GM12875 (cell line): ENCODE data around the gene TRPM7.
"Not testable (repeated sequence)": the region's sequence is repeated elsewhere in the genome, so short reads cannot be mapped to it uniquely, and the experiment has no call there.

Source experiments
- H3K4me3 ChIP-seq: one replicate; pipeline ENCODE4 v1.5.1; 2011; ENCODE audit warnings: low read depth, low read length, control low read depth
- TF ChIP-seq, protein P1 (sequence below): IDR thresholded peaks from 2 replicates; pipeline ENCODE4 v1.5.1; 2011; ENCODE audit warnings: low read depth, mild to moderate bottlenecking, control low read depth, inconsistent platforms, low read length, moderate library complexity, borderline replicate concordance; ENCODE audit not compliant: insufficient read depth

Gene TRPM7

DNA sequence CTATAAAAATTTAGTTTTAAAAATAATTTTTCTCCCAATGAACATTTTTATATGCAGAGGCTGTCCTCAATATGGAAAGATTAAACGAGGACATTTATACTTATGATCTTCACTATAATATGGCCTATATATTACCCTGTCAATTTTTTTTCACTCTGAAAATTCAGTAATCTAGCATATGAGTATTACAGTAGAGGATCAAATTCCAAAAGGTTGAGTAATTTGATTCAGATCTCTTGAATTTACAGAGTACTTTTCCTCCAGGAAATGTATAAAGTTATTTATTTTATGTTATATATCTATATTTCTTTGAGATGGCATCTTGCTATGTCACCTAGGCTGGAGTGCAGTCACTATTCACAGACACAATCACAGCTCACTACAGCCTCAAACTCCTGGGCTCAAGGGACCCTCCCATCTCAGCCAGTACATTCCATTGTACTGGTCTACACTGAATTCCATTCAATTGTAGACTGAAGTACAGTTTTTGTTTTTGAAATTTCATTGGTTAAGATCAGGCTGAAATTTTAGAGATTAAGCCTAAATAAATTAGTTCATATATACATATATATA lies 16.3 kb upstream of the TRPM7 start:
- TF ChIP-seq, protein P1, sequence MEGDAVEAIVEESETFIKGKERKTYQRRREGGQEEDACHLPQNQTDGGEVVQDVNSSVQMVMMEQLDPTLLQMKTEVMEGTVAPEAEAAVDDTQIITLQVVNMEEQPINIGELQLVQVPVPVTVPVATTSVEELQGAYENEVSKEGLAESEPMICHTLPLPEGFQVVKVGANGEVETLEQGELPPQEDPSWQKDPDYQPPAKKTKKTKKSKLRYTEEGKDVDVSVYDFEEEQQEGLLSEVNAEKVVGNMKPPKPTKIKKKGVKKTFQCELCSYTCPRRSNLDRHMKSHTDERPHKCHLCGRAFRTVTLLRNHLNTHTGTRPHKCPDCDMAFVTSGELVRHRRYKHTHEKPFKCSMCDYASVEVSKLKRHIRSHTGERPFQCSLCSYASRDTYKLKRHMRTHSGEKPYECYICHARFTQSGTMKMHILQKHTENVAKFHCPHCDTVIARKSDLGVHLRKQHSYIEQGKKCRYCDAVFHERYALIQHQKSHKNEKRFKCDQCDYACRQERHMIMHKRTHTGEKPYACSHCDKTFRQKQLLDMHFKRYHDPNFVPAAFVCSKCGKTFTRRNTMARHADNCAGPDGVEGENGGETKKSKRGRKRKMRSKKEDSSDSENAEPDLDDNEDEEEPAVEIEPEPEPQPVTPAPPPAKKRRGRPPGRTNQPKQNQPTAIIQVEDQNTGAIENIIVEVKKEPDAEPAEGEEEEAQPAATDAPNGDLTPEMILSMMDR: no peak
- no peak overlapping the region for H3K4me3 ChIP-seq

GRCh38 chr15:50698101-50698500 lies 11.5 kb upstream of the TRPM7 start:
- TF ChIP-seq, protein P1: no peak

GRCh38 chr15:50697109-50697797 lies 10.7 kb upstream of the TRPM7 start:
- H3K4me3 ChIP-seq: no peak overlapping the region
- TF ChIP-seq, protein P1: no peak

More at GRCh38 chr15:50698101-50698500, 11.5 kb upstream of the TRPM7 start:
- H3K4me3 ChIP-seq: no peak overlapping the region

DNA sequence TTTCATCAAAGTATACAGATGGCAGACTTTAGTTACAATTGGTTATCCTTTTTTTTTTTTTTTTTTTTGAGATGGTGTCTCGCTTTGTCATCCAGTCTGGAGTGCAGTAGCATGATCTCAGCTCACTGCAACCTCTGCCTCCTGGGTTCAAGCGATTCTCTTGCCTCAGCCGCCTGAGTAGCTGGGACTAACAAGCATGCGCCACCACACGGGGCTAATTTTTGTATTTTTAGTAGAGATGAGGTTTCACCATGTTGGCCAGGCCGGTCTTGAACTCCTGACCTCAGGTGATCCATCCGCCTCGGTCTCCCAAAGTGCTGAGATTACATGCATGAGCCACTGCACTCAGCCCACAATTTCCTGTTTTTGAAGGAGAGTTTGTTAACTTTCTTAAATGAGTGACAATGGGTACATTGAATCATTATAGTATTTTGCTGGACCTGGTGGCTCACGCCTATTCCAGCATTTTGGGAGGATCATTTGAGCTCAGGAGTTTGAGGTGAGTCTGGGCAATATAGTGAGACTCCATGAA lies 8.1 kb upstream of the TRPM7 start:
- H3K4me3 ChIP-seq: not testable (repeated sequence)

DNA sequence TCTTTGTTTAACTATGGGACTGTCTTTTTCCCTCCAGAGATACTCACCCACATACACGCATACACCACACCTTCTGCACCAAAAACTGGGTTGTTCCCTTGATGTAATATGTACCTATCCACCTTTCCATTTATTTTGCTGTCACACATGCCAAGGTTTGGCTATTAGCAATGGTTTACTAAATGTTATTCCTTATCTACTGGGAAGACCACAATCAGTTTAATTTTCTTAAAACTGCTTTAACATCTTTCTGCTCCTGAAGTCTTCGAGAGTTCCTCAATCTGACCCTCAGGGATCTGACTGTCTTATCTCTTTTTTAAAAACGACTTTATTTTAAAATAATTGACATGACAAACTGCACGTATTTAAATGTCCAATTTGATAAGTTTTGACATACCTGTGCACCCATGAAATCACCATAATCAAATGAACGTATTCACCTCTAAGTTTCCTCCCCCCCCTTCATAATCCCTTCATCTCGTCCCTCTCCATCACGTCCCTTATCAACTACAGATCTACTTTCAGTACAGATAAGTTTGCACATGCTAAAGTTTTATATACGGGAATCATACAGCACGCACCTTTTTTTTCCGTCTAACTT lies 805 bp upstream of the TRPM7 start:
- TF ChIP-seq, protein P1: no peak
- H3K4me3 ChIP-seq: peak overlapping the region; percentile 82

DNA sequence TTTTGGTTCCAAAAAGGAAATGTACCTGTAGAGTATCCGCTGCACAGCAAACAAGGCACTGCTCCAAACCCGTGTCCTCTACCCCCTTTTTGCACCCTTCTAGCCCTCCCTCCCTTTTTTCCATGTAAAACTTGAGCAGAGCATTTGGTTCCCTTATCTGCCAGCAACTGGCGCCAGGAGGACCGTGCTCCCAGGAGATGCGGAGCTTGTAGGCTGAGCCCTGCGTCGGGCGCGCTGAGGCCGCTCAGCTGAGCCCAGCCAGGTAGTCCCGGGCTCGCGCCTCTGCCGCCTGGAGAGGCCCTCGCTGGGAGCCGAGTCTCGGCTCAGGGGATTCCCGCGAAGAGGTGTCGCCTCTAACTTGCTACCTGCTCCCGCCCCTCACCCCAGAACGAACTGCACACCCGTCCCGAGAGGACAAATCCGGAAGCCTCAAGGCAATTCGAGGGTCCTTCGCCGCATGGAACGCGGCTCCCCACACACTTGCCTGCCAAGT lies 575 bp downstream of the TRPM7 start:
- peak overlapping the region; percentile 82 for H3K4me3 ChIP-seq
- TF ChIP-seq, protein P1: no peak

- TF ChIP-seq, protein P1: no peak
- peak overlapping the region; percentile 82 for H3K4me3 ChIP-seq
Measured at GRCh38 chr15:50685191-50685975, 1.2 kb downstream of the TRPM7 start.
